Endothelial cell of umbilical vein (primary cell): ENCODE data around the gene GKN2. TPM values are rescaled to one million over a fixed set of nuclear protein-coding genes. Genes with fewer than 3 reads are reported as not detected.
"Not testable (repeated sequence)": the region's sequence is repeated elsewhere in the genome, so short reads cannot be mapped to it uniquely, and the experiment has no call there.

ENCODE experiments used
- BruUV-seq: library from RNA; stranded (reverse); fragments of 400-500 nt; replicated peaks from 2 replicates; lab custom pipeline; 2021; lab: Mats Ljungman, UMichigan
- CTCF ChIA-PET: fragments of 300-600, 350-600 bp; sonication (Branson Sonifier 250); formaldehyde crosslinking; loops from one replicate; lab custom pipeline; 2021; ENCODE audit warnings: antibody characterized with exemption, inconsistent platforms; lab: Charles Lee
- POLR2A ChIA-PET: fragments of 300-600, 350-600 bp; sonication (Branson Sonifier 250); formaldehyde crosslinking; loops from one replicate; lab custom pipeline; 2021; ENCODE audit warnings: antibody characterized with exemption, inconsistent platforms; lab: Charles Lee
- DNase-seq: peaks from one replicate; pipeline ENCODE4 v3.0.0-alpha.2; 2011; ENCODE audit warnings: low read depth, low spot score
- FAIRE-seq: peaks from 2 replicates; lab custom pipeline; 2011; peaks lifted over from hg19 to GRCh38; lab: Jason Lieb, UNC
- H2AFZ ChIP-seq: 2 replicates; pipeline ENCODE4 v1.6.0; 2012; ENCODE audit warnings: low read depth, low read length, control low read depth, inconsistent platforms
- H3K27ac ChIP-seq: 2 replicates; pipeline ENCODE4 v1.5.1; 2011; ENCODE audit warnings: low read depth, mild to moderate bottlenecking, control low read depth, low read length, moderate library complexity; ENCODE audit not compliant: insufficient read depth
- H3K27me3 ChIP-seq, 2 experiments: 2 replicates each; pipeline versions ENCODE4 v1.6.0 to v1.6.1; 2011; ENCODE audit warnings: low read length in 2 of 2, mixed read lengths in 1 of 2; ENCODE audit not compliant: control insufficient read depth in 2 of 2, insufficient read depth in 2 of 2
- H3K36me3 ChIP-seq, 2 experiments: 2 replicates in 1 of 2; 3 replicates in 1 of 2; pipeline ENCODE4 v1.5.1; 2011; ENCODE audit warnings: low read length in 2 of 2, mild to moderate bottlenecking in 1 of 2, moderate library complexity in 1 of 2; ENCODE audit not compliant: control insufficient read depth in 2 of 2, insufficient read depth in 2 of 2; ENCODE audit errors: extremely low read depth in 1 of 2
- H3K4me1 ChIP-seq: 3 replicates; pipeline ENCODE4 v1.5.1; 2011; ENCODE audit warnings: mild to moderate bottlenecking, low read length; ENCODE audit not compliant: control insufficient read depth, insufficient read depth; ENCODE audit errors: extremely low read depth
- H3K4me2 ChIP-seq: 2 replicates; pipeline ENCODE4 v1.6.1; 2011; ENCODE audit warnings: low read length, control low read depth, mixed read lengths; ENCODE audit not compliant: insufficient read depth
- H3K4me3 ChIP-seq, 3 experiments: fragments of 200-600 bp in 1 of 3; sonication (generic), shearing (Covaris generic) in 1 of 3; replicated peaks in 1 of 3; 2 replicates each; pipeline ENCODE4 v1.5.1; 2011 to 2016; ENCODE audit warnings: control low read depth in 3 of 3, low read length in 3 of 3, mild to moderate bottlenecking in 2 of 3, inconsistent platforms in 1 of 3, low read depth in 1 of 3, moderate library complexity in 1 of 3; ENCODE audit not compliant: insufficient read depth in 1 of 3
- H3K79me2 ChIP-seq: 2 replicates; pipeline ENCODE4 v1.6.0; 2012; ENCODE audit warnings: low read length, inconsistent platforms; ENCODE audit not compliant: control insufficient read depth, insufficient read depth
- H3K9ac ChIP-seq: replicated peaks from 2 replicates; pipeline ENCODE3; 2011; ENCODE audit warnings: low read length, control low read depth; ENCODE audit not compliant: insufficient read depth; ENCODE audit errors: extremely low read depth
- H3K9me1 ChIP-seq: replicated peaks from 3 replicates; pipeline ENCODE4 v1.6.0; 2011; ENCODE audit warnings: mild to moderate bottlenecking, low read length; ENCODE audit not compliant: control insufficient read depth, insufficient read depth; ENCODE audit errors: extremely low read depth
- H3K9me3 ChIP-seq: replicated peaks from 2 replicates; pipeline ENCODE4 v1.5.1; 2012; ENCODE audit warnings: low read length, inconsistent platforms; ENCODE audit not compliant: control insufficient read depth, insufficient read depth
- H4K20me1 ChIP-seq: replicated peaks from 2 replicates; pipeline ENCODE3; 2011; ENCODE audit warnings: mild to moderate bottlenecking, low read length; ENCODE audit not compliant: control insufficient read depth, insufficient read depth; ENCODE audit errors: extremely low read depth
- EZH2 ChIP-seq: IDR thresholded peaks from 2 replicates; pipeline ENCODE4 v1.6.1; 2012; ENCODE audit warnings: borderline replicate concordance, low read depth, mild to moderate bottlenecking, moderate library complexity, low read length, inconsistent platforms; ENCODE audit not compliant: severe bottlenecking
- FOS ChIP-seq: IDR thresholded peaks from 2 replicates; pipeline ENCODE4 v1.6.1; 2011; ENCODE audit warnings: mild to moderate bottlenecking, low read length, moderate library complexity, borderline replicate concordance; ENCODE audit not compliant: insufficient read depth
- GATA2 ChIP-seq: IDR thresholded peaks from 2 replicates; pipeline ENCODE4 v1.7.0; 2011; ENCODE audit warnings: low read depth, mild to moderate bottlenecking, moderate library complexity, mixed read lengths, low read length; ENCODE audit not compliant: insufficient read length, insufficient read depth
- JUN ChIP-seq: IDR thresholded peaks from 2 replicates; pipeline ENCODE4 v1.6.1; 2011; ENCODE audit warnings: borderline replicate concordance, low read depth; ENCODE audit not compliant: insufficient read length, insufficient read depth
- MYC ChIP-seq: IDR thresholded peaks from one replicate; pipeline ENCODE4 v1.6.1; 2011; ENCODE audit warnings: mild to moderate bottlenecking, low read depth, low read length
- POLR2A ChIP-seq: IDR thresholded peaks from 2 replicates; pipeline ENCODE4 v1.6.1; 2012; ENCODE audit warnings: low read depth, mild to moderate bottlenecking, control low read depth, low read length
- POLR2AphosphoS5 ChIP-seq: IDR thresholded peaks from 2 replicates; pipeline ENCODE4 v1.6.1; 2012; ENCODE audit warnings: low read depth, mild to moderate bottlenecking, control low read depth, low read length, moderate library complexity; ENCODE audit not compliant: insufficient read depth
- dilution Hi-C: fragments of 300-500 bp; cut with MboI; formaldehyde crosslinking; loops from one replicate; pipeline ENCODE4 v1.15.0; 2019; ENCODE audit warnings: low sequenced_read_pairs; ENCODE audit not compliant: extremely low pct_ligation_motif_present
- intact Hi-C: fragments of 100-400 bp; cut with micrococcal nuclease; formaldehyde crosslinking; loops from one replicate; pipeline ENCODE4 v1.10.0; 2022
- polyA plus RNA-seq, 4 experiments: library from polyadenylated mRNA; depleted of rRNA in 3 of 4; stranded (reverse) in 3 of 4; unstranded in 1 of 4; fragments of >200 nt; gene quantifications; 2 replicates each; pipeline versions ENCODE4 v1.2.1 to v1.2.3, GENCODE V29; 2011 to 2012; ENCODE audit warnings: missing spikeins in 1 of 4
- total RNA-seq: library from RNA; stranded (reverse); gene quantifications from 2 replicates; pipeline ENCODE4 v1.2.3, GENCODE V29; 2021
- TF ChIP-seq, protein P1 (sequence below): IDR thresholded peaks from 2 replicates; pipeline ENCODE4 v1.6.1; 2011; ENCODE audit not compliant: insufficient read depth, insufficient read length
- TF ChIP-seq, protein P2 (sequence below), 2 donors: IDR thresholded peaks; 1 replicate in 1 of 2; 2 replicates in 1 of 2; pipeline ENCODE4 v1.5.1; 2011; ENCODE audit warnings: low read length in 2 of 2, mild to moderate bottlenecking in 2 of 2, moderate library complexity in 2 of 2, control low read depth in 1 of 2, inconsistent platforms in 1 of 2, low read depth in 1 of 2; ENCODE audit not compliant: insufficient read depth in 1 of 2; ENCODE audit errors: extremely low read depth in 1 of 2

The GKN2 gene
- total and polyA plus RNA-seq, 2 donors (not counting 3 experiments of a cell fraction or from before 2014, with no cell fraction given): not detected

DNA sequence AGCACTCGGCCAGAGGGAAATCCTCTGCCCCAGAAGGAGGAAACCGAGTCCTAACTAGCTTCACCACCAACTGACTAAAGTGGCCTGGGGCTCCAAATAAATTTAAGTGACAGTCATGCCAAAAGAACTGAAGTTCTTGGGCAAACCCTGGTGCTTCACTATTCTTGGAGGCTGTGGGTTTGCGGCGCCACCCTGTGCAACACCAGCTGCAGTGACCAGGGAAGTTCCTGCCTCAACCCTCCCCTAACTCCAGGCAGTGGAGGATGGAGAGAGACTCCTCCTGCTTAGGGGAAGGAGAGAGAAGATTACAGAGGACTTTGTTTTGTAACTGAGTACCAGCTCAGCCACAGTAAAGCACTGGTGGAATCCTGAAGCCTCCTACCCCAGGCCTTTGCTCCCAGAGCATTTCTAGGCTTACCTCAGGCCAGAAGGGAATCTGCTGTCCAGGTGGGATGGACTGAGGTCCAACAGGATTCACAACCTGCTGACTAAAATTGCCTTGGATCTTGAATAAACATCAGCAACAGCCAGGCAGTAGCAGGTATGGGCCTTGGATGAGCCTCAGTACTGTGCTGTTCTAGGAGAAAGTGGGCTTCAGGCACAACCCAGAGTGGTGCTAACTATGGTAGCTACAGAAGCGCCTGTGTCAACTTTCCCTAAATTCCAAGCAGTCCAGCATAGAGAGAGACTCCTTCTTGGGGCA is 52.0 kb downstream of the GKN2 start:
- H2AFZ ChIP-seq: no peak overlapping the region
- DNase-seq: no peak

DNA sequence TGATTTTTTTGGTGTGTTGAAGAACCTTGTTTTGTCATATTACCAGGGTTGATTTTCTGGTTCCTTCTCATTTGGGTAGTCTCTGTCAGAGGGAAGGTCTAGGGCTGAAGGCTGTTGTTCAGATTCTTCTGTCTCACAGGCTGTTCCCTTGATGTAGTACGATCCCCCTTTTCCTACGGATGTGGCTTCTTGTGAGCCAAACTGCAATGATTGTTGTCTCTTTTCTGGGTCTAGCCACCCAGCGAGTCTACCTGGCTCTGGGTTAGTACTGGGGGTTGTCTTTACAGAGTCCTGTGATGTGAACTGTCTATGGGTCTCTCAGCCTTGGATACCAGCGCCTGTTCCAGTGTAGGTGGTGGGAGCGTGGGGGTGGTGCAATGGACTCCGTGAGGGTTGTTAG is 56.7 kb downstream of the GKN2 start:
- H3K4me1 ChIP-seq, H2AFZ ChIP-seq, POLR2A ChIA-PET, H3K4me2 ChIP-seq, H3K79me2 ChIP-seq, intact Hi-C loops, H3K9me3 ChIP-seq, BruUV-seq, DNase-seq, H3K9me1 ChIP-seq, dilution Hi-C loops, H3K9ac ChIP-seq, H3K27ac ChIP-seq, H4K20me1 ChIP-seq, H3K27me3 ChIP-seq, FAIRE-seq, H3K4me3 ChIP-seq, H3K36me3 ChIP-seq: not testable (repeated sequence)
- CTCF ChIA-PET: interaction anchor here (0.9 to 1.9 kb wide), 3 partner anchors 144 to 432 kb away, joined by 3 to 5 read pairs (median 4); no protein-coding TSS in a partner anchor

More for the DNA sequence above, 52.0 kb downstream of the GKN2 start:
- no peak for TF ChIP-seq MYC
- no peak for TF ChIP-seq JUN
- no peak for TF ChIP-seq POLR2AphosphoS5
- TF ChIP-seq, protein P1, sequence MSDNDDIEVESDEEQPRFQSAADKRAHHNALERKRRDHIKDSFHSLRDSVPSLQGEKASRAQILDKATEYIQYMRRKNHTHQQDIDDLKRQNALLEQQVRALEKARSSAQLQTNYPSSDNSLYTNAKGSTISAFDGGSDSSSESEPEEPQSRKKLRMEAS: no peak
- TF ChIP-seq, protein P2, sequence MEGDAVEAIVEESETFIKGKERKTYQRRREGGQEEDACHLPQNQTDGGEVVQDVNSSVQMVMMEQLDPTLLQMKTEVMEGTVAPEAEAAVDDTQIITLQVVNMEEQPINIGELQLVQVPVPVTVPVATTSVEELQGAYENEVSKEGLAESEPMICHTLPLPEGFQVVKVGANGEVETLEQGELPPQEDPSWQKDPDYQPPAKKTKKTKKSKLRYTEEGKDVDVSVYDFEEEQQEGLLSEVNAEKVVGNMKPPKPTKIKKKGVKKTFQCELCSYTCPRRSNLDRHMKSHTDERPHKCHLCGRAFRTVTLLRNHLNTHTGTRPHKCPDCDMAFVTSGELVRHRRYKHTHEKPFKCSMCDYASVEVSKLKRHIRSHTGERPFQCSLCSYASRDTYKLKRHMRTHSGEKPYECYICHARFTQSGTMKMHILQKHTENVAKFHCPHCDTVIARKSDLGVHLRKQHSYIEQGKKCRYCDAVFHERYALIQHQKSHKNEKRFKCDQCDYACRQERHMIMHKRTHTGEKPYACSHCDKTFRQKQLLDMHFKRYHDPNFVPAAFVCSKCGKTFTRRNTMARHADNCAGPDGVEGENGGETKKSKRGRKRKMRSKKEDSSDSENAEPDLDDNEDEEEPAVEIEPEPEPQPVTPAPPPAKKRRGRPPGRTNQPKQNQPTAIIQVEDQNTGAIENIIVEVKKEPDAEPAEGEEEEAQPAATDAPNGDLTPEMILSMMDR (IDR thresholded peaks at IDR 0.05; ENCODE audit: extremely low read depth in 1 of 2, insufficient read depth in 1 of 2, low read depth in 1 of 2, low read length in 2 of 2): no peak
- no peak for TF ChIP-seq EZH2
- TF ChIP-seq FOS: no peak
- TF ChIP-seq GATA2: no peak
- no peak for TF ChIP-seq POLR2A
- intact Hi-C loops (loop anchor here (1.0 to 2.0 kb wide), 2 partner anchors 150 to 191 kb away; no protein-coding TSS in a partner anchor), dilution Hi-C loops (no loop called here)
- Histone ChIP-seq H3K79me2 (no peaks in the 10 kb centered on the region), H3K27me3 (peaks cover 0 to 2% of the 10 kb centered on the region in 2 experiments), H3K4me2 (no peak overlapping the region), H4K20me1 (no peaks in the 10 kb centered on the region), H3K9ac (no peak overlapping the region), H3K9me3 (no peaks in the 10 kb centered on the region), H3K27ac (no peak overlapping the region), H3K4me3 (no peak overlapping the region), H3K36me3 (no peaks in the 10 kb centered on the region), H3K4me1 (peaks cover 1% of the 10 kb centered on the region), H3K9me1 (no peaks in the 10 kb centered on the region)
- POLR2A ChIA-PET: no interaction called here
- CTCF ChIA-PET: interaction anchor here (0.9 to 4.0 kb wide), 5 partner anchors 62 to 437 kb away, joined by 3 to 27 read pairs (median 5); no protein-coding TSS in a partner anchor
- FAIRE-seq: no peak
- BruUV-seq: no TSS peak
